Stimulated activated CD8-positive, alpha-beta memory T cell treated with anti-CD3 and anti-CD28 coated beads, Interleukin-12 subunit alpha, Interleukin-12 subunit beta, amount 100 ng/mL, for 24 hours (primary cell): Measurements from ENCODE around the gene CST7.
"Not testable (repeated sequence)": the region's sequence is repeated elsewhere in the genome, so short reads cannot be mapped to it uniquely, and the experiment has no call there.

Source experiments
- DNase-seq: peaks from one replicate; pipeline ENCODE4 v3.0.0-alpha.2; 2020; ENCODE audit errors: extremely low read depth

CST7 gene

DNA sequence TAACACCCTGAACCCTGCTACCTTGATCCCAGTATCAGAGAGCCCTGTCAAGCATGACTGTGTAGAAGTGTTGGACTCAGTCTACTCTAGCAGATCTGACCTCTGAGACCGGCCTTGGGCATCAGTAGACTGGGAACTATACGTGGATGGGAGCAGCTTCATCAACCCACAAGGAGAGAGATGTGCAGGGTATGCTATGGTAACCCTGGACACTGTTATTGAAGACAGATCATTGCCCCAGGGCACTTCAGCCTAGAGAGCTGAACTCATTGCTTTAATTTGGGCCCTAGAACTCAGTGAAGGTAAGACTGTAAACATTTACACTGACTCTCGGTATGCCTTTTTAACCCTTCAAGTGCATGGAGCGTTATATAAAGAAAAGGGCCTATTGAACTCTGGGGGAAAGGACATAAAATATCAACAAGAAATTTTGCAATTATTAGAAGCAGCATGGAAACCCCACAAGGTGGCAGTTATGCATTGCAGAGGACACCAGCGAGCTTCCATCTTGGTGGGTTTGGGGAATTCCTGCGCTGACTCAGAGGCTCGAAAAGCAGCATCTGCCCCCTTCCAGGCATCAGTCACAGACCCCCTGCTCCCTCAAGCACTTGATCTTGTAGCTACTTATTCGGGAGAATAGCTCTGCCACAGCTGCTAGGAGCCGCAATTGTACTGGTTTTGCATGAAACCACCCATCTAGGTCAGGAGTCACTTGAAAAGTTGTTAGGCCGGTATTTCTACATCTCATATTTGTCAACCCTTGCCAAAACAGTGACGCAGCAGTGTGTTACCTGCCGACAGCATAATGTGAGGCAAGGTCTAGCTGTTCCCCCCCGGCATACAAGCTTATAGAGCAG is 19.0 kb upstream of the CST7 start:
- DNase-seq, result not testable (repeated sequence)

GRCh38 chr20:24930724-24931688 is 18.1 kb upstream of the CST7 start:
- not testable (repeated sequence) for DNase-seq

DNA sequence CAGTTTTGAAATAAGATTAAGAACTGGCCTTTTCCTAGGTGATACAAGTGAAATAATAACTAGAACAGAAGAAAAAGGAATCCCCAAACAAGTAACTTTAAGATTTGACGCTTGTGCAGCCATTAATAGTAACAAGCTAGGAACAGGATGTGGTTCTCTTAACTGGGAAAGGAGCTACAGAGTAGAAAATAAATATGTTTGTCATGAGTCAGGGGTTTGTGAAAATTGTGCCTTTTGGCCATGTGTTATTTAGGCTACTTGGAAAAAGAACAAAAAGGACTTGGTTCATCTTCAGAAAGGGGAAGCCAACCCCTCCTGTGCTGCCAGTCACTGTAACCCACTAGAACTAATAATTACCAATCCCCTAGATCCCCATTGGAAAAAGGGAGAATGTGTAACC is 17.2 kb upstream of the CST7 start:
- not testable (repeated sequence) for DNase-seq

- no peak for DNase-seq
Measured at GRCh38 chr20:24933266-24933908, 15.7 kb upstream of the CST7 start.

DNA sequence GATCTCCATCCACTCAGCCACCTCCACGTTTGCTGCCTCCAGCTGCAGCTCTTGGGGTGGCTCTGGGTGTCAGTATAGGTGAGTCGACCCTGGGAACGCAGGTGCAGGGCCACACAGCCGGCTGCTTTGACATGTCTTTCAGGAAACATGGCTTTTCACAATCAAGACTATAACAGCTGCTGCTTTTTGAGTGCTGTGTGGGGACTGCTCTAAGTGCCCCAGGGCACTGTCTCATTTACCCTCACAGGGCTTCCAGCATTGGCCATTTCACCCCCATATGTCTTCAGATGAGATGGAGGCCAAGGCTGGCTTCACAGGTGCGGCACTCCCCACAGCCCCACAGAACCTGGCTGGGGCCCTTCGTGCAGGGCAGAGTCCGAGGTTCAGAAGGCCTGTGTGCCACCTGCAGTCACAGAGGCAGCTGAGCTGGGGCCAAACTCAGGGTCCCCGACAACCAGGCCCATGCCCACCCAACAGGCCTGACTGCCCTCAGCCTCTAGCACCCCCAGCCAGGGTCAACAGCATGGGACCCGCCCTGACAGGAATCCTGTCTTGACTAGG is 14.9 kb upstream of the CST7 start:
- no peak for DNase-seq

GRCh38 chr20:24934716-24935115 is 14.4 kb upstream of the CST7 start:
- no peak for DNase-seq

- DNase-seq, result no peak
Measured at GRCh38 chr20:24935140-24935539, 13.9 kb upstream of the CST7 start.

DNA sequence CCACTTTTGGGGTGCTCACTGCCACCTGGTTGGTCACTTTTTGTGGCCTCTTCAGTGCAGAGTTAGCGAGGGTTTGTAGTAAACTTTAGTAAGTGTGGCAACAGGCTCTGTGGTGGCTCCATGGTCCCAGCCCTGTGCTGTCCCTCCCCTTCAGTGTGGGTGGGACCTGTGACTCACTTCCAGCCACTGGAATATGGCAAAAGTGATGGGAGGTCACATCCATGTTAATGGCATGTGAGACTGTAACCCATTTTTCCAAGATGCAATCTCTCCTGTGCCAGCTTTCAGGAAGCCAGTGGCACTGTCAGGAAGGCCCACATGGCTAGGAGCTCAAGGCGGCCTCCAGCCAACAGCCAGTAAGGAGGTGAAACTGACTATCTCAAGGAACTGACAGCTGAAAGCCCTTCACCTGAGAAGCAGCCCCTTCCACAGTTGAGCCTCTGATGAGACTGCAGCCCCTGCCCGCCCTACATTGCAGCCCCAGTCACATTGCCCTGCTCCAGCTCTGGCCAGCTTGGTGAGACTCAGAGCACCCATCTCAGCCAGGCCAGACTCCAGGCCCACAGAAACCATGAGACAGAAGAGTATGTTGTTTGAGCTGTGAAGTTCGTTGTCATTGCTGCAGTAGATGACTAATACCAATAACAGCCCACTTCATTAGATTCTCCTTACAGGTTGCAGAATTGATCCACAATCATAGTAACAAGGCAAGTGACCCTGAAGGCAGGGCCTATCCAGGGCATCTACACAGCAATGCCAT is 13.1 kb upstream of the CST7 start:
- no peak for DNase-seq

DNA sequence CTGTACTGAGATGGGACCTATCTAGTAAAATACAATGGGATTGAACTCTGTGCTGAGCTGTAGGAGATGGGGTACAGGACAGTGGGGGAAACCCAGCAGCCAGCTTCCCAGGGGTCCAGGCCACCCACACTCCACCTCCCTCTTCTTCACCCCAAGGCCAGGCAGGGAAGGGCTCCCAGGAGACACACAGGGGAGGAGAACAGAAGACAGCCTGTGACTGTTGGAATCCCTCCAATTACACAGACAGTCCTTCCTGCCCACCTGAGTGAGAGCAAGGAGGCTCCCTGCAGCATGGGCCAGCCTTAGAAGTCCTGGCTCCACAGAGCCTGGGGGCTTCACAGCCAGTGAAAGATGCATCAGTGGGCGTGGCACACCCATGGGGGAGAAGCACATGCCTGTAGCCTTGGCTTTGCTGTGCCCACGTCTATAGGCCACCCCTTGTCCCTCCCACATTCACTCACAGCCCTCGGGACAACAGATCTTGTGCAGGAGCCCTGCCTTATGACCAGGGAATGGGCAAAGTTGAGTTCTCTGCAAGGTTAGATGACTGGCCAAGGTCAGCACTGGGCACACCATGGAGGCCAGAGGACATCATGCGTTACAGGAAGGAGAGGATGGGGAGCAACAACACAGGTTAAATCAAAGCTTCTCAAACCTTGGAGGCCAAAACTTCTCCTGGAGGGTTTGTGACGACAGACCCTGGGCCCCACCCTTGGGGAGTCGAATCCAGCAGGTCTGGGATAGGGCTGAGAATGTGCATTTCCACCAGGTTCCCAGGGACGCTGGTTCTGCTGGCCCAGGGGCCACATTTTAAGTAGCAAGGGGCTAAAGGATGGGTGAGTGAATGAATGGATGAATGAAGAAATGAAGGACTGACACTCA is 12.3 kb upstream of the CST7 start:
- DNase-seq, result no peak

GRCh38 chr20:24937579-24937978 is 11.5 kb upstream of the CST7 start:
- no peak for DNase-seq

DNA sequence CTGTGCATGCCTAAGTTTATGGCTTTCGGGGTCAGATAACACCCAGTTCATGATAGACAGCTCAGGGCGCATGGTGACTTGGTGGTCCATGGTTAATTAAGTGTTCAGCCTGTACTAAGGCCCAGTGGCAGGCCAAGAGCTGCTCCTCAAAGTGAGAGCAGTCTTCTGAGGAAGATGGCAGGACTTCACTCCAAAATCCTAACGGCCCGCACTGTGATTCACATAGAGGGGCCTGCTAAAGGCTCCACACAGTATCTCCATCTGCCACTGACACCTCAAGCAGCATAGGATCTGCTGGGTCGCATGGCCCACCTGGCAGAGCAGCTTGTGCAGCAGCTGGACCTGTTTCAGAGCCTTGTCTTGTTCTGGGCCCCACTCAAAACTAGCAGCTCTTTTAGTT is 10.6 kb upstream of the CST7 start:
- no peak for DNase-seq

DNA sequence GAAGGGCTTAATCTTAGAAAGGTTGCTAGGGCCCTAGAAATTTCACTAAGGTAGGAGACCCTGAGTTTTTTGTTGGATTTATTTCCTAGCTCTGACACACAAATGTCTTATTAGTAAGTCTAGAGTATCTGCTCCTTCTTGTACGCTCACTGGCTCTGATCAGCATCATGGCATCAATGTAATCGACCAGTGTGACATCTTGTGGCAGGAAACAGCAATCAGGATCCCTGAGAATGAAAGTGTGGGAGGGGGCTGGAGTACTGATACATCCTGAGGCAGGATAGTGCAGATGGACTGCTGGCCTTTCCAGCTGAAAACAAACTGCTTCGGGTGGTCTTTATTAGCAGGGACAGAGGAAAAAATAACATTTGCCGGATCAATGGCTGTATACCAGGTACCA is 10.0 kb upstream of the CST7 start:
- DNase-seq, result no peak

DNA sequence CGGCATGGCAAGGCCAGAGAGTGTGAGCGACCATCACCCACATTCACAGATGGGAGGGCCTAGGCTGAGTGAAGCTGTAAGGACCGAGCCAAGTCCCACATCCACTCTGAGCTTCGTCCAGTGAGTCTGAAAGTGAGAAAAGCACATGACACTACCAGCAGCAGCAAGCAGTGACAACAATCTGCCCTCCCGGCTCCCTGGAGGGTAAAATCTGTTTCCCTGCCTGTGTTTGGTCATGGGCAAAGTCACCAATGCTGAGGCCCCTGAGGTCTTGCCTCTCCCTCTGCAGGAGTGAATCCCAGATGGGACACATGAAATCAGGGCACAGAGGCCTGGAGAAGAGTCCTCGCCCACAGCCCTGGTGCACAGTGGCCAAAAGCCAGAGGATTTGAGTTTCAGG is 6.4 kb upstream of the CST7 start:
- no peak for DNase-seq

DNA sequence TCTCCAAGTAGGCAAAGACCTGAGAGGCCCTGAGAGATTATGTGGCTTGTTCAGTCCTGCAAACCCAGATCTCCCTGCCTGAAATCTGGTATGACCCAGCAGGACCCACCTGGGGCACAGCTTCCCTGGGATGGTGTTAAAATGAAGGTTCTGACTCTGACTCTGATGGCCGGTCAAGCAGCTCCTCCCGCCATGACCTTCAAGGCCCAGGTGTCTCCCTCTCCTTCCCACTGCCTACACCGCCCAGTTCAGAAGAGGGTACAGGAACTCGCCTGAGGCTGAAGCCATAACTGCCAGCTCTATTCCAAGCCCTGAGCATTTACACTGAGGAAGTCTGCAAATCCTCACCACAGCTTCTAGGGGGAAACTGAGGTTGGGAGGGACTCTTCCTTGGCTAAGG is 5.9 kb upstream of the CST7 start:
- DNase-seq, result no peak

DNA sequence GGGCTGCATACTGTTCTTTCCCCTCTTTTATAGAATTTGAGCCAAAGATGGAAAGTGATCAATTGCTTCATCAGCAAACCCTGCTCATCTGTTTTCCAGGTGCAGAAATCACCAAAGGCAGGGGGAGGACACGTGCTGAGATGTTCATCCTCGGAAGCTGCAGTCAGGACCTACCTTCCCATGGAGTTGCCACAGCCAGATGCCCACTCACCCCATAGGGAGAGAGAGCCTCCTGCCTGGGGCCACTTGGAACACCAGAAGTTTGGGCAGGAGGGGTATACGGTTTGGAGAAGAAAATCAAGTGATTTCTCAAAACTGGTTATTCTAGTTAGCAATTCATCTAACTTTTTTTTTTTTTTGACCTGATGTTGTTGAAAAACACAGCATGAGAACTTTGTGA is 5.3 kb upstream of the CST7 start:
- DNase-seq, result no peak

- DNase-seq, result not testable (repeated sequence)
Measured at GRCh38 chr20:24946376-24946775, 2.7 kb upstream of the CST7 start.

DNA sequence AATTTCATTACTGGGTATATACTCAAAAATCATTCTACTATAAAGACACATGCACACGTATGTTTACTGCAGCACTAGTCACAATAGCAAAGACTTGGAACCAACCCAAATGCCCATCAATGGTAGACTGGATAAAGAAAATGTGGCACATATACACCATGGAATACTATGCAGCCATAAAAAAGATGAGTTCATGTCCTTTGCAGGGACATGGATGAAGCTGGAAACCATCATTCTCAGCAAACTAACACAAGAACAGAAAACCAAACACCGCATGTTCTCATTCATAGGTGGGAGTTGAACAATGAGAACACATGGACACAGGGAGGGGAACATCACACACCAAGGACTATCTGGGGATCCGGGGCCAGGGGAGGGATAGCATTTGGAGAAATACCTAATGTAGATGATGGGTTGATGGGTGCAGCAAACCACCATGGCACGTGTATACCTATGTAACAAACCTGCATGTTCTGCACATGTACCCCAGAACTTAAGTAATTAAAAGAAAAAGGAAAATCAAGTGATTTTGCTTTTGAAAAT is 602 bp upstream of the CST7 start:
- not testable (repeated sequence) for DNase-seq

DNA sequence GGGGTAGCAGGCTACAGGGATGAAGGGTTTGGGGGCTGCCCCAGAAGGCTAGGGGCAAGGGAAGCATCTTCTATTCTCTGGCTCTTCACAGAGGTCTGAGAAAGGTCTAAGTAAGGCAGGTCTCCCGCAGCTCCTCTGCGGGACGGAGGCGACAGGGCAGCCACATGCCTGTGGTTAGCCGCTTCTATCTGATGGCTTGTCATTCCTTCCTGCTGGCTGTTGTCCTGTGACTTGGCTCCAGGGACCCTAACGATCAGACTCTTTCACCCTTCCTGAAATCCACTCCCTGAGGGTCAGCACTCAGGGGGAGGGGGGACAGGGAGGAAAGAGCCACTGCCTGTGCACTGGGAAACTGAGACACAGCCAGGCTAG is 673 bp downstream of the CST7 start:
- DNase-seq, result no peak

DNA sequence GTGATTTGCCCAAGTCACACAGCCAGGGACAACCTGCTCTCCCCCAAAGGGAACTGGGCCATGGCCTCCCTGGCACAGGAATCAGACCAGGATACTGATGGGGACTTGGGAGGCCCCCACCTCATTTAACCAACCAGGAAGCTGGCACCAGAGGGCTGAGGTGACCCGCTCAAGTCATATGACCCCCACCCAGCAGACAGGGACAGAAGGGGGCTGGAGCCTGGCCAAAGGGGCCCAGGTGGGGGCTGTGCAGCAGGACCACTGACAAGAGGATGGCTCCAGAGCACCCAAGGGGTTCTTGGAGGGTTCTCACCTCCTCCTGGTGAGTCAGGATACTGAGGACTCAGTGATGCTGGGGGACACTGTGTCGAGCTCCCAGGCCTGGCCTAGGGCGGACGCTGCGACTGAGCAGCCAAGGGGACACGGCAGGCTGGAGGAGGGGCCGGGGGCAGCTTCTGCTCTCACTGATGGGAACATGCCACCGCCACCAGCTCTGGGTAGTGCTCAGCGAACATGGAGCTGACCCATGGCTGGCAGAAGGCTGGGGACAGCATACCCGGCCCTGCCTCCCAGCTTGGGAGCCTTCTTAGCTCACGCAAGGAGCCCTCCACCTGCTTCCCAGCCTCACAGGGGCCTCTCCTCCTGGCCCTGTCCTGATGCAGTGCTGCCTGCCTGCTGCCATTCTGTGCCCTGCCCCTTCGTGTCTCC is 1.2 kb downstream of the CST7 start:
- DNase-seq, result no peak
